Right renal pelvis (tissue), 4 donors: ENCODE measurements around the gene PCDHA1. TPM values are rescaled to one million over a fixed set of nuclear protein-coding genes. Genes with fewer than 3 reads are reported as not detected.

Experiments
- DNase-seq, 4 donors: peaks; one replicate each; pipeline ENCODE4 v3.0.0-alpha.2; 2013; ENCODE audit warnings: low read depth in 4 of 4, low spot score in 3 of 4, missing footprints in 1 of 4
- polyA plus RNA-seq, 4 donors: library from polyadenylated mRNA; unstranded; fragments of 120-200 nt; gene quantifications; one replicate each; pipeline ENCODE4 v1.2.1, GENCODE V29; 2013; ENCODE audit not compliant: insufficient read length in 4 of 4

PCDHA1 gene
- polyA plus RNA-seq, 4 donors, result 0.06 TPM; not detected in 3

DNA sequence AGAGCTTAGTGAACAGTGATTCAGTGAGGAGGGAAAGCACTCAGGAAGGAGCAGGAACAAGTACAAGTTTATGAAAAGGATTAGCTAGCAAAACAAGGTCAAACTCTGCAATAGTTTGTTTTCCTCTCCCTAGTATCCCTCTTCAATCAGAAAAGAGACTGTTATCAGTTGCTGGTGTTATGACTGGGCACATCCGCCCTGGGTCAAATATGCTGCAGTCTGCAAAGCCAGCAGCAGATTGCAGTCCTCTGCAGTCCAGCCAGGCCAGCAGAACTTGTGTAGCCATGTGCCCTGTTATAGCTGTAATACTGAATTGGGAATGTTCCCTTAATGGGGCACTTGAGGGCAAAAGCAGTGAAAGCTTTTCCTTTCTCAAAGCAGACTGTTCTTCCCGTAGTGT is 192.3 kb downstream of the PCDHA1 start:
- DNase-seq, result no peak

GRCh38 chr5:140978983-140979382 is 193.0 kb downstream of the PCDHA1 start:
- no peak for DNase-seq

DNA sequence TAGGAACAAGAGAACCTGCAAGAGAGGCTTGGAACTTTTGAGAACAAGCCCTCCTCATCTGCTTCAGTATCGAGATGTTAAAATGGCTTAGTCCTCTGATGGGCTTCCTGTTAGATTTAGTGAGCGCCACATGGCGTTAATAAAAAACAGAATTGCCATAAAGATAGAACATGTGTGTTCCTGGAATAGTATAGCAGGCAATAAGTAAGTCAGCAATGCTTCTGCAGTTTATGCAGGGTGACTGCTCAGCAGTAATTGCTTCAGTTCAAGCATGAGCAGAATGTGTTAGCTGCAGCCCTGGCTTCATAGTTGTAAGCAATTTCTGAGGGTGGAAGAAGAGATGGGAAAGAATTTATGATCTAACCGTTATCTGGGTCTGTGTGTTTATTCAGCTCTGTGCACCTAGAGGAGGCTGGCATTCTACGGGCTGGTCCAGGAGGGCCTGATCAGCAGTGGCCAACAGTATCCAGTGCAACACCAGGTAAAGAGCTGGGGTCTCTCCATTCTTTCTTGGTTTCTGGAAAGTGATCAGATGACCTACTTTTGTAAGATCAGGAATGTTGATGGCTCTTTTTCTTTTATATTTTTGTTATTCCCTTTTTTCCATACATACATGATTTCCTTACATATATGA is 196.3 kb downstream of the PCDHA1 start:
- no peak for DNase-seq

DNA sequence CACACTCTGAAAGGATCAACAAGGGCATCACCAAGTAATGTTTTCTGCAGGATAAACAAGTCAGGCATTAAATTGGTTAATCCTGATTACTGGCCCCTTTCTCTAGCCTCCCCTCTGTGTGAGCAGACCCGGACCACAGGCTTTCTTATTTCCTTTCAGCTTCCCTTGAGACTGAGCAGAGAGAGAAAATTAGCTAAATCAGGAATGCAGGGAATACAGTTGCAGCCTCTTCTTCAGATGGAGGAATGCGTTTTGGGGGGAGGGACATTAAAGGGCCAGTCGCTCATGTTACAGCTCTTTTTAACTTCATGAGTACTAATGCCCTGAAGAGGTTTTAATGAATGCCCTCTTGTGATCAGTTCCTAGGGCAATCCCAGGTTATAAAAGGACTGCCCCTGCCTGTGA is 200.2 kb downstream of the PCDHA1 start:
- no peak for DNase-seq

GRCh38 chr5:140988100-140988499 is 202.2 kb downstream of the PCDHA1 start:
- no peak for DNase-seq

DNA sequence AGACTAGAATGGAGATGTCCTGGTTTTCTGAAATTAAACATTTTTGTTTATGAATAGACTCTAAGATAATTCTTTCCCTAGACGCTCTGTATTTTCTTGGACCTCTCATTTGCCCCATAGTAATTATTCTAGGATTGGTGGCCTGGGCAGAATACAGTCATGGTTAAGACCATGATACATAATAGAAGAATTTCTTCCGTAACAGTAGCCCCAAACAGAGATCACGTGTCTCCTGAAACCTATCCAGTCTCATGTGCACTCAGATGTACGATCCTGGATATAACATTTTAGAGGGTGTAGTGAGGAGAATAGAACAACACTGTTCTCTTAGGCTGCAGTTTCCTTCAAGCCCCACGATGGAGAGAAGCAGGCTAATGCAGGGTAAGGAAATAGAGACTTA is 202.7 kb downstream of the PCDHA1 start:
- DNase-seq, result no peak

DNA sequence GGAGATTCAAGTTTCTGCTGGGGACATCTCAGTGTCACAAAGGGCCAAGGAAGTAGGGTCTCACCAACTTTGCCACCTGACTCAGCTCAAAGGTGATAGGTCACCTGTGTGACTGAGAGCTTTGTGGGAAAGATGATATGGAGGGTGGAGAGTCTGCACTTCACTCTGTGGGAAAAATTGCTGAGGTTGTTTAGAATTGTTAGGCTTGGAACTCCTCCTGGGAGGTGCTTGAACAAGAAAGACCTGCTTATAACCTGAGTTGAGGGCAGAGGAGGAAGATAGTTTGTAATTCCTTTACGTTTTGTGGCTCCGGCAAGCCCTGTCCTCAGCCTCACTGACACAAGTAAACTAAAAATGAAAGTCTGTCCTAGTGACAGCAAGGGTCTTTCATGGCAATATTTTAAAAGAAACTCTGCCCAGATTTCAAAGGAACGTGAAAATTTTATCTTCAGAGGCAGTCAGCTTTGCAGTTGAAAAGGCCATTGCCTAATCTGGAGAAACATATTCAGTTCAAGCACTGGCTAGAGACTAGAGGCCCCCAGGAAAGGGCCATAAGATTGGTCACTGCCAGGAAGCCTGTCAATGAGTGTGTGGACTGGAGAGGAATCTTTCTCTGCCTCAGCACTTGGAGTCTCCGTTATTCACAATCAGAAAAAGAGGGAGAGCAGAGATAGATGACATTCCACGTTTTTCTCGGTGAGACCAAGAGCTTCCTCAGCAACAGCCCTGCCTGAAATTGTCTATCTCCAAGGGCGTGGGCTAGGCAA is 203.5 kb downstream of the PCDHA1 start:
- no peak for DNase-seq

- DNase-seq, result no peak
Observed at GRCh38 chr5:140992828-140993227, 206.9 kb downstream of the PCDHA1 start.

DNA sequence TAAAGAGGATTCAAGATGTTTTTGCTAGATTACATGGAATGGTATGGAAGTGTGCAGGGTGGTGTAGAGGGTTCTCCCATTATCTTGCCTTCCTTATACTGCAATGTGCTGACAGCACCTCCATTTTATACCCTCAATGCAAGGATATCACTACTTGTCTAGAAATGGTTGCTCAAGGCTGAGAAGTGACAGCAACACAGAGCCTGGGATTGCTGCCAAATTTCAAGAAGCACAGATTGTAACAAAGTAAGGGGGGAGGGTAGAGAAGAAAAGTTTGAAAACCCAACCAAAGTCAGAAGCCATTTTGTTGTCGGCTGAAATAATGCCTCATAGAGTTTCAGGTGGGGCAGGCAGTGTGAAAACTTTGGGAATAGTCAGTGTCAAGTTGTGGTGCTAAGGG is 210.1 kb downstream of the PCDHA1 start:
- no peak for DNase-seq

DNA sequence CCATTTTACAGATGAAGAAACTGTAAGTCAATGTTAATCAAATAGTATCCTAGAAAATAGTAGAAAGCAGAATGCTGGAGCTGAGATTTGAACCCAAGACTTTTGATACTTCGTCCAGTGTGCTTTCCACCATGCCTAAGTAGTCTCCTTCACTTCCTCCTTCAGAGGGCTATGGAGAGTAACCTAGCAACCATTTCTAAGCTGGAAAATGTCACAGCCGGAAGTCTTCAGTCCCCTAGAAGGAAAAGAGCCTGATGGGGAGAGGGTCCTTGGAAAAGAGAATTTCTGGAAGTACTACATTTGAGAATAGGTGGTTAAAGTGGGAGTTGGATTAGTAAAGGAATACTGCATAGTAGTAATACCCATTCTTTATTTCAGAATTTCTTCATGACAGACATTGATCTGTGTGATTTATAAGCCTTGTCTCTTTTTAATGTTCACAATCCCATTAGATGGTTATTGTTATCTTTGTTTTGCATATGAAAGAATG is 213.0 kb downstream of the PCDHA1 start:
- DNase-seq, result no peak

GRCh38 chr5:141001446-141001843 is 215.5 kb downstream of the PCDHA1 start:
- no peak for DNase-seq

DNA sequence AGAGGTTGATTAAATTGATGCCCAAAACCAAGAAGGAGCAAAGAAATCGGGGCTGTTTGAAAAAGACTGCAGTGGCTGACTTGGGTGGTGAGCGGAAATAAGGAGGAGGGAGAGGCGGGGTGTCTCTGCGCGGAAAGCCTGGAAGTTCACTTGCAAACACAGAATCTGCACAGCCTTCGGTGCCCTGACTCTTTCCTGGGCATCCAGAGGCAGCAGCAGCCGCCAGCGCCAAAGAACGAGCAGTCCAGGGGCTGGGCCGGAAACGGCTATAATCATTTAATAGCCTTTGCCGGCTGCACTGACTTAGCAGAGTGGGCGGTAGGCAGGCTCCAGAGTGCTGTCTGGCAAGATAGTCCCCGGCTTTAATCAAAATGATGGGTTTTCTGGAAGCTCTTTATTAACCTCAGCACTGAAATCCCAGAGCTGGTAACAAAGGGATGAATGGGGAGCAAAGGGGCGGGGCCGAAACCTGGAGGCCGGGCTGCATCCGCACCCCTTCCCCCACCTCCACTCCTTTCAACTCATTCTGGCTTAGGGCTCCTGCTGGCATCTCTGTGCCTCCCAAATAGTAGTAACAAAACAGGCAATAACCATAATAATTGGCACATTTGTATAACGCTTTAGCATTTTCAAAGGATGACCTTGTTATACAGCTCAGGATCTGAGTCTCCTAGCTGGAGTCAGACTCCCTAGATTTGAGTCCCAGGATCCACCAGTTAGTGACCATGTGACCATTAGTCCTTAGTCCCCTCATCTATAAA is 216.1 kb downstream of the PCDHA1 start:
- no peak for DNase-seq

DNA sequence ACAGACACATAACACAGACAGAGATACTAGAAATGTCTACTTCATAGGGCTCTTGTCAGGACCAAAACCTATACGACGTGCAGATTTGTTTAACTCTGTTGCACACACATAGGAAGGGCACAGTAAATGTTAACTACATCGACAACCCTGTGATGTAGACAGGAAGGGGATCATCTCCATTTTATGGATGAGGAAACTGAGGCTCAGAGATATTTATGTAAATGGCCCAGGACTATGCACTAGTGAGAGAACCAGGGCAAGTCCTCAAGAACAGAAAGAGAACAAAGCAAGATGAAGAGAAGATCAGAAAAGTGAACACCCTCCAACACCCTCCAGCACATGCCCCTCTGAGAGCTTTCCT is 216.6 kb downstream of the PCDHA1 start:
- DNase-seq, result no peak

GRCh38 chr5:141003031-141003430 is 217.1 kb downstream of the PCDHA1 start:
- no peak for DNase-seq

DNA sequence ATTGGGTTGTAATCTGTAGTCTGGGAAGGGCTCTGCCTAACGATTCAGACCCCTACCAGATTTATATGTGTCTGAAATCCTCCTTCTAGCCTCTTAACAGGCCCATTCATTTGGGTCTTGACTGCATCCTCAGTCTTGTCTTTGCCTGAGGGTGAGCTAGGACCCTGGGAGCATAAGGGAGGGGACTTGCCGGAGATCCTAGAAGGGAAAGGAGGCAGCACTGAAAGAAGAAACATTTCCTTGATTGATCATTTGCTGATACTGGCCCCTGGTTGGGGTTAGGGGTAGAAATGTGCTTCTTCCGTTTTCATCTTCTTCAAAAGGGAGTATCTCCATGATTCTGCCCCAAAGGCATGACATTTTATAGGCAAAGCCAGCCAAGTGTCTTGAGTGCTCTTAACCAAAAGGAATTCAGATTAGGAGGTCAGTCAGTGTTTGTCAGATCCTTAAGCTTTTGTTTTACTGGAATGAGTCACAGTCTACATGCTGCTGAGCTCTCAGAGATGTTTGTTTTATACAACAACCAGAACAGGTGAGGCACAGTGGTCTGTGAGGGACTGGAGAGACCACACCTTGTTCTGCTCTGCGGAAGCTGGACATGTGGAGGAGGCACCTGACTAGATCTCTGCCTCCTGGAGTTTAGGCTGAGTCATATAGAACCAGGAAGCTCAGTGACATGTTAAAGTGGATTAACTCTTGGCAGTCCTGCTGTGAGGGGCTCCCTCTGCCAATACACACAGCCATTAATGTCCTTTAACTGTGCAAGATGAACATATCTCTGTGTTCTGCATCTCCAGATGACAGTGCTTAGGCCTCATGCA is 218.1 kb downstream of the PCDHA1 start:
- no peak for DNase-seq

GRCh38 chr5:141007791-141008190 is 221.9 kb downstream of the PCDHA1 start:
- DNase-seq, result no peak

- no peak for DNase-seq
Observed at GRCh38 chr5:141010047-141010793, 224.3 kb downstream of the PCDHA1 start.

GRCh38 chr5:141017943-141018342 is 232.0 kb downstream of the PCDHA1 start:
- DNase-seq, result no peak

- no peak for DNase-seq
Observed at GRCh38 chr5:141022384-141022783, 236.4 kb downstream of the PCDHA1 start.

- no peak for DNase-seq
Observed at GRCh38 chr5:141031006-141031405, 245.1 kb downstream of the PCDHA1 start.
